GM12874 (cell line): ENCODE results near the gene ARHGAP22.

Experiments used
- CTCF ChIP-seq: IDR thresholded peaks from 2 replicates; pipeline ENCODE4 v1.5.1; 2011; ENCODE audit warnings: low read depth, mild to moderate bottlenecking, control low read depth, low read length, moderate library complexity; ENCODE audit not compliant: insufficient read depth

ARHGAP22 gene

GRCh38 chr10:48598243-48598935, 6.5 kb downstream of the ARHGAP22 start:
- no peak for TF ChIP-seq CTCF

GRCh38 chr10:48595539-48595932, 9.3 kb downstream of the ARHGAP22 start:
- no peak for TF ChIP-seq CTCF

- no peak for TF ChIP-seq CTCF
These were observed 9.9 kb downstream of the ARHGAP22 start for GRCh38 chr10:48594803-48595538.

- no peak for TF ChIP-seq CTCF
These were observed 10.5 kb downstream of the ARHGAP22 start for GRCh38 chr10:48594371-48594770.

DNA sequence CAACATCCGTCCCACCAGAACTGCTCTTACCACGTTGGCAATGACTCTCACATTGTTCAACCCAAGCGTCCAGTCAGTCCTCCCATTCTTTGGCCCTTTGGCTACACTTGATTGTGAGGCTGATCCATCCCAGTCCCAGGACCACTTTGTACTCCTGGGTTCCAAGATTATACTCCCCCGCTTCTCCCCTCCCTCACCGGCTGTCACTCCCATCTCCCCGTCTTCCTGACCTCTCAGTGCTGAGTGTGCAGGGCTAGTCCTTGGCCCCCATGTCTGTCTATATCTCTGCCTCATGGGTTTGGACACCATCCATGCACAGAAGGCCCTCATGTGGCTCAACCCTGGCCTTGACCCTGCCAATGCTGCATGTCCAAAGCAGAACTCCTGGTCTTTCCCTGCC, 12.5 kb downstream of the ARHGAP22 start:
- TF ChIP-seq CTCF, result no peak

GRCh38 chr10:48590945-48591344, 13.9 kb downstream of the ARHGAP22 start:
- TF ChIP-seq CTCF, result no peak

DNA sequence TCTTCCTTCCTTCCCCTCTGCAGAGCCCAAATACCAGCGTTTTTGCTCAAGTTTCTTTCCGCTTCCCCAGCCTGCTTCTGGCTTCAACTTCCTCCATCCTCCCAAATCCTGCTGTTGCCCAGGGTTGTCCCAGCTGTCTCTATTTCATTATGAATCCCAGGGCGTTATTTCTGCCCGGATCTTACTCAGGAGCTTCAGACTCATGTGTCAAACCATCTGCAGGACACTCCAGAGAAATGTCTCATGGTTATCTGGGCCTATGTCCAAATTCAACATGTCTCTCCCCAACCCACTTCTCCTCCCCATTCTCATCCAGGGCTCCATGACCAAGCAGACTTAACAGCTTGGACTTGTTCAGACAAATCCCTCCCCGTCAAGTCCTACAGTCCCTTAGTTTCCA, 15.6 kb downstream of the ARHGAP22 start:
- no peak for TF ChIP-seq CTCF
